ENCODE data around the gene CRHR2.

- TF ChIP-seq REST (IDR thresholded peaks at IDR 0.05; ENCODE audit: low read depth, low read length) (no peak), CTCF (IDR thresholded peaks at IDR 0.05) (no peak)
These were observed 21.7 kb downstream of the CRHR2 start for GRCh38 chr7:30660331-30661255.
